Common myeloid progenitor, CD34-positive (primary cell): ENCODE data around the gene C16orf74.

Experiments
- CTCF ChIA-PET: fragments of 350-600 bp; sonication (Branson Sonifier 250); formaldehyde crosslinking; loops from one replicate; lab custom pipeline; 2021; ENCODE audit warnings: antibody characterized with exemption; lab: Charles Lee
- POLR2A ChIA-PET: fragments of 350-600 bp; sonication (Branson Sonifier 250); formaldehyde crosslinking; loops from one replicate; lab custom pipeline; 2021; ENCODE audit warnings: antibody characterized with exemption; lab: Charles Lee
- DNase-seq, 3 donors: peaks; one replicate each; pipeline versions ENCODE4 v3.0.0 to v3.0.0-alpha.2; 2013
- H3K27ac ChIP-seq, 2 experiments: 1 replicate in 1 of 2; 2 replicates in 1 of 2; pipeline ENCODE4 v1.7.0; 2013; ENCODE audit warnings: inconsistent platforms in 2 of 2, low read length in 2 of 2, mild to moderate bottlenecking in 2 of 2, low read depth in 1 of 2, moderate library complexity in 1 of 2; ENCODE audit not compliant: severe bottlenecking in 2 of 2, insufficient read depth in 1 of 2, poor library complexity in 1 of 2
- H3K27me3 ChIP-seq, 5 experiments: replicated peaks in 2 of 5; 1 replicate in 3 of 5; 2 replicates in 2 of 5; pipeline versions ENCODE4 v1.6.1 to v1.7.0; 2013; ENCODE audit warnings: low read length in 4 of 5, mild to moderate bottlenecking in 2 of 5, moderate library complexity in 2 of 5, inconsistent platforms in 1 of 5; ENCODE audit not compliant: insufficient read depth in 5 of 5, control insufficient read depth in 4 of 5
- H3K36me3 ChIP-seq, 4 experiments: 1 replicate in 2 of 4; 2 replicates in 2 of 4; pipeline versions ENCODE4 v1.6.1 to v1.7.0; 2013; ENCODE audit warnings: low read length in 3 of 4, control low read depth in 1 of 4, mild to moderate bottlenecking in 1 of 4; ENCODE audit not compliant: control insufficient read depth in 4 of 4, insufficient read depth in 4 of 4
- H3K4me1 ChIP-seq, 4 experiments: 1 replicate in 3 of 4; 2 replicates in 1 of 4; pipeline versions ENCODE4 v1.6.1 to v1.7.1; 2013; ENCODE audit warnings: low read length in 3 of 4, mild to moderate bottlenecking in 3 of 4, control low read depth in 1 of 4, inconsistent platforms in 1 of 4, moderate library complexity in 1 of 4; ENCODE audit not compliant: control insufficient read depth in 4 of 4, insufficient read depth in 4 of 4; ENCODE audit errors: control extremely low read depth in 1 of 4
- H3K4me3 ChIP-seq, 7 experiments: 1 replicate in 4 of 7; 2 replicates in 3 of 7; pipeline versions ENCODE4 v1.5.1 to v1.7.0; 2013; ENCODE audit warnings: mild to moderate bottlenecking in 7 of 7, low read length in 6 of 7, moderate library complexity in 6 of 7, inconsistent platforms in 2 of 7, low read depth in 2 of 7, control low read depth in 1 of 7; ENCODE audit not compliant: insufficient read depth in 4 of 7, control insufficient read depth in 1 of 7; ENCODE audit errors: extremely low read depth in 1 of 7
- H3K9me3 ChIP-seq, 5 experiments: 1 replicate in 4 of 5; 2 replicates in 1 of 5; pipeline versions ENCODE4 v1.6.1 to v1.7.1; 2013; ENCODE audit warnings: low read length in 4 of 5, mild to moderate bottlenecking in 2 of 5, inconsistent platforms in 1 of 5, low read depth in 1 of 5, moderate library complexity in 1 of 5; ENCODE audit not compliant: control insufficient read depth in 4 of 5, insufficient read depth in 2 of 5; ENCODE audit errors: control extremely low read depth in 1 of 5
- WGBS: methylation state at CpG from one replicate; pipeline ENCODE4 v1.1.5; 2013; ENCODE audit not compliant: insufficient coverage; 5-methylcytosine and 5-hydroxymethylcytosine counted together

The C16orf74 gene

DNA sequence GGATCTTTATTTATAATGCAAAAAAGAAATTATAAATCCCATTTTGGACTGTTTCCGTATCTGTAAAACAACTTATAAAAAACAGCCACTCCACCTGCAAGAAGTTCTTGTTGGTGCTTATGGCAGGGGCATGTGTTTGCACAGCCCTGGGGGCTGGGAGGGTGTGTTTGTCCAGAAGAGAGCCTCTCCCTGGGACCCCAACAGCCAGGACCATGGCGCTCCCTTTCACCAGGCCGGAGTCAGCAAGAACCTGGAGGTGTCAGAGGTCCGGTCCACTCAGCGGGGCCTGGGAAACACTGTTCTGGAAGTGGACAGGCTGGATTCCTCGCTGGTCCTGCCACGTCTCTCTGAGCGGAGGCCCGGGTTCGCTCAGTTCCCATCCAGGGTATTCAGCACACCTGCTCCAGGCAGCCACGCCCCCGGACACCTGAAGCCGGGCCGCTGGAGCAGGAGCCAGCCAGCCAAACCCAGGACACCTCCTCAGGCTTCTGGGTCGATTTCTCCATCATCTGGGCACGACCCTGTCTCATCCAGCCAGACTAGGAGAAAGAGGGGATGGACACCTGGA lies 43.3 kb downstream of the C16orf74 start:
- Histone ChIP-seq H3K9me3 (peaks cover 0 to 7% (median 3%) of the 10 kb centered on the region in 5 experiments), H3K27me3 (no peaks in the 10 kb centered on the region), H3K27ac (no peak overlapping the region), H3K4me3 (no peak overlapping the region), H3K4me1 (no peaks in the 10 kb centered on the region), H3K36me3 (no peaks in the 10 kb centered on the region)
- WGBS = 94% methylated on average over 11 of the region's 16 CpGs
- no peak for DNase-seq
- ChIA-PET POLR2A (no interaction called here), CTCF (no interaction called here)

DNA sequence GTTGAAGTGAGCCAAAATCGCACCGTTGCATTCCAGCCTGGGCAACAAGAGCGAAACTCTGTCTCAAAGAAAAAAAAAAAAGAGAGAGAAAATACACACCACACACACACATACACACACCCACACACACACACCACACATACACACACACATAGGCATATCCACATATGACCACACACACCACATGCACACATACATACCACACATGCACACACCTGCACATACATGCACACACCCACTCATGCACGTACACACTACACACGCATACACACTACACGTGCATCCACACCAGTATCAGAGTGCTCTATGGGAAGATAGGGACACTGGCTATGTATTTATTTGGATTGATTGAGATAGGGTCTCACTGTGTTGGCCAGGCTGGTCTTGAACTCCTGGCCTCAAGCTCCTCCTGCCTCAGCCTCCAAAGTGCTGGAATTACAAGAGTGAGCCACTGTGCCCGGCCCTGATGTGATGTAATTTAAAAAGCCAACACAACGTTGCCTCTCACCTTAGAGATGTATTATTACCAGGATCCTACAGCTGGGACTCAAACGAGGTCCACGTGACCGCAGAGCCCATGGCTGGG lies 44.4 kb downstream of the C16orf74 start:
- CTCF ChIA-PET = no interaction called here
- no peaks in the 10 kb centered on the region for H3K9me3 ChIP-seq
- H3K36me3 ChIP-seq = no peaks in the 10 kb centered on the region
- H3K27ac ChIP-seq = no peak overlapping the region
- no peaks in the 10 kb centered on the region for H3K27me3 ChIP-seq
- DNase-seq = no peak
- WGBS = 97% methylated on average over 8 of the region's 11 CpGs
- H3K4me3 ChIP-seq = no peak overlapping the region
- H3K4me1 ChIP-seq = no peaks in the 10 kb centered on the region
- POLR2A ChIA-PET = no interaction called here

DNA sequence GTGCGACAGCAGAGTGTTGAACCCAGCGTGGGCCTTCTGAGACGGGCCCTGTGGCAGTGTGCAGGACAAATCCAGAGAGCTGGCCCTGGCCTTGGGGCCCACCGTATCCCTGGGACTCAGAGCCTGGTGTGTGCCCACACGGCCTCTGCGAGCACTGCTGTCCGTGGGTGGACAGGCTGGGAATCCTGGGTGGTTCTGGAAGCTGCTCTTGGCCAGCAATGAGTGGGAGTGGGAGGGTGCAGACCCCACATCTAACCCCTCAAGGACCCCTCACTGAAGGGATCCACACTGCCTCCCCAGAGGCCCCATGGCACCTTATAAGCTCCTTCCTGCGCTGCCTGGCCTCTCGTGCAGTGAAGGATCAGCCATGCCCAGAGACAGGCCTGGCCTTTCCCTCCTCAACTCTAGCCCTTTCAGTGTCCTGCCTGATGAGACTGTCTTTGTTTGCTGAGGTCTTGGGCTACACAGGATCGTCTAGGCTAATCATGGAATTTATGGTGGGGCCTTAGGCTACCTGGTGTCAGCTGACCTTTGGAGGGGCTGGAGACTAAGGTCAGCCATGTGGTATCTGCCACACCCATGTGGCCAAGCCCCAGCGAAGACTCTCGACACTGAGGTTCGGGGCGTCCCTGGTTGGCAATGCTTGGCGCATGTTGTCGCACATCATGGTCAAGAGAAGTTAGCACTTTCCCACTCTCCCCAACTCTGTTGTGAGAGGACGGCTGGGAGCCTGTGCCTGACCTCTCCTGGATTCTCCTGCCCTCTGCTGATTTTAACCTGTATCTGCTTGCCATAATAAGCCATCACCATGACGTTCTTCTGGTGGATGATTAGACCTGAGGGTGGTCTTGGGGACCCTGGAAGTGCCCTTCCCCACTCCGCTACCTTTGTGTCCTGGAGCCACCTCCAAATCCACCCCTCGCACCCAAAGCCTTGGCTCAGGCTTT lies 45.7 kb downstream of the C16orf74 start:
- Histone ChIP-seq H3K9me3 (no peaks in the 10 kb centered on the region), H3K4me3 (no peak overlapping the region), H3K36me3 (no peaks in the 10 kb centered on the region), H3K4me1 (no peaks in the 10 kb centered on the region), H3K27ac (no peak overlapping the region), H3K27me3 (no peaks in the 10 kb centered on the region)
- 95% methylated on average over 14 of the region's 20 CpGs for WGBS
- DNase-seq = no peak
- ChIA-PET POLR2A (interaction anchor here (0.6 kb wide), 1 partner anchor 350 kb away, joined by 4 read pairs; no protein-coding TSS in a partner anchor), CTCF (interaction anchor here (0.7 kb wide), 1 partner anchor 13 kb away, joined by 3 read pairs; no protein-coding TSS in a partner anchor)

DNA sequence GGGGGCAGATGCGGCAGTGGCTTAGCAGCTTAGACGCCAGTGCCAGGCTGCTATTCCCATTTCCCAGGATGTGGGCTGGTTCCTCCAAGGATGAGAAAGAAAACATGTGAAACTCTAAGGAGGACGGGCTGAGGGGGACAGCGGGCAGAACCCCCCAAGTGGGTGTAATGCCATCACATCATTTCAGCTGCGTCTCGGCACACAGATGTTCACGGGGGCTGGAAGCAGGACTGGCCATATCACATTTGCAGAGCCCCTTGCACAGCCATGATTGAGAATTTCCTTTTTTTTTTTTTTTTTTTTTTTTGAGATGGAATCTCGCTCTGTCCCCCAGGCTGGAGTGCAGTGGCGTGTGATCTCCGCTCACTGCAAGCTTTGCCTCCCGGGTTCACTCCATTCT lies 46.9 kb downstream of the C16orf74 start:
- no peak for DNase-seq
- Histone ChIP-seq H3K27me3 (no peaks in the 10 kb centered on the region), H3K36me3 (no peaks in the 10 kb centered on the region), H3K27ac (no peak overlapping the region), H3K4me1 (no peaks in the 10 kb centered on the region), H3K4me3 (no peak overlapping the region), H3K9me3 (no peaks in the 10 kb centered on the region)
- 95% methylated on average over 7 of the region's 11 CpGs for WGBS
- ChIA-PET POLR2A (no interaction called here), CTCF (interaction anchor here (1.3 to 1.5 kb wide), 2 partner anchors 28 to 74 kb away, joined by 3 to 4 read pairs; no protein-coding TSS in a partner anchor)

DNA sequence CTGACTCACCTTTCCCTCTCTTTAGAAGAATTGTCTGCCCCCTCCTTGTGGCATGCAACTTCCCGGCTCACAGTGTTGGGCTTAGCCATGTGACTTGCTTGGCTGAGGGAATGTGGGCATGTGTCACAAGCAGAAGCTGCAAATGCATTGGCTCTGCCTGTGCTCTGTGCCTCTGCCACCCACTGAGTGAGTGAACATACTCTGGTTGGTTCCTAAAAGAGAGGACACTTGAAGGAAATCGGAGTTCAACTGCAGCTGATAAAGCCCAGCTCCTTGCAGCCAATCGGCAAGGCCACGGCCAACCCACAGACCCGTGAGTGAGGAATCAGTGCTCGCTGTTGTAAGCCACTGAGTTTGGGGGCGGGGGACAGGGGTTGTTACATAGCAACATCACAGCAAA lies 51.3 kb downstream of the C16orf74 start:
- Histone ChIP-seq H3K4me3 (no peak overlapping the region), H3K27ac (no peak overlapping the region), H3K4me1 (no peaks in the 10 kb centered on the region), H3K27me3 (peaks cover 0 to 8% (median 0%) of the 10 kb centered on the region in 5 experiments), H3K9me3 (no peaks in the 10 kb centered on the region), H3K36me3 (no peaks in the 10 kb centered on the region)
- 87% methylated on average over 6 of the region's 7 CpGs for WGBS
- ChIA-PET POLR2A (no interaction called here), CTCF (interaction anchor here (0.9 kb wide), 1 partner anchor 41 kb away, joined by 3 read pairs; no protein-coding TSS in a partner anchor)
- peak in 2 of 3 donors; percentile 31 to 49 for DNase-seq

DNA sequence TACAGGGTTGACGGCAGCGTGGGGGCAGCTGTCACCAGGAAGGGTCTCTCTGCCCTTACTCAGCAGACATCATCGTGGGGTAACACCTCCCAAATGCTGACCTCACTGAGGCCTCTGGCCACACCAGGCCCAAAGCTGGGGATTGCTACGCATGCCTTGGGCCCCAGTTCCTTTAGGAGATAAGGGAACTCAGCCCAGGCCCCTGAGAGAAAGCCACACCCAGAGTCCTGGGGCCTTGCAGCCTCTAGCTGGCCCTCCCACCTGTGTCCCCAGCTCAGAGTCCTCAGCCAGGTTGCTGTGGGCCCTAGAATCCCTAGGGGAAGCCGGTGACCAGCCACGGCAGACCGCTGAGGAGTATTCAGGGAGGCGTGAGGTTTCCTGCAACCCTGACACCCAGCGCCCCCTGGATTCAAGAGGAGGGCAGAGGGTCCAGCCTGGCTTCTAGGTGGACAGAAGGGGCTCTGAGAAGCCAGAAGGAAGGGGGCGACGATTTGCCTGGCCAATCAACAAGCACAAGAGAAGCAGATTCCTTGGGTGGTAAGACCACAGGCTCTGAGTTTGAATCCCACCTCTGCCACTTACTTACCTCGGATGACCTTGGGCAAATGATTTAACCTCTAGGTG lies 51.8 kb downstream of the C16orf74 start:
- Histone ChIP-seq H3K27me3 (peaks cover 0 to 8% (median 0%) of the 10 kb centered on the region in 5 experiments), H3K36me3 (no peaks in the 10 kb centered on the region), H3K9me3 (no peaks in the 10 kb centered on the region), H3K27ac (no peak overlapping the region), H3K4me3 (no peak overlapping the region), H3K4me1 (no peaks in the 10 kb centered on the region)
- ChIA-PET CTCF (interaction anchor here (0.9 kb wide), 1 partner anchor 40 kb away, joined by 3 read pairs; no protein-coding TSS in a partner anchor), POLR2A (no interaction called here)
- 81% methylated on average over 10 of the region's 12 CpGs for WGBS
- no peak for DNase-seq
